ENCODE results near the gene ARID5B. TPM values are rescaled to one million over a fixed set of nuclear protein-coding genes. Genes with fewer than 3 reads are reported as not detected.

ARID5B gene
- total RNA-seq, 4 donors from 2014 or later: 10.5 to 167 (median 29.4) TPM

DNA sequence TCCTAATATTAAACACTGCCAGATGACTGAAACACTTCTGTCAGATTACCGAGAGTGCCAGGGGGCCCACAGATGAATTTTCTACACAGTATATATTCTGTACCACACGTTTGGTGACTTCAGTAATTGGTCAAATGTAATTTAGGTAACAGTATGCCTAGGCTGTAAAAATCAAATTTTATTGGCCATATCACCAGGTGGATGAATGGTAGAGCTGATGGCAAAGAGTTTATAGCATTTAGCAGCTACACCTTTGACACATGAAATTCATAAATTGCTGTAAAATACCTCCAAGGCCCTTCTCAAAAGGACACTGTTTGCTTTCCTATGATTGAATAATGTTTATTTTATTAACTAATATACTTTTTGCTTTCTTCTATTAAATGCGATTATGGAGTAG lies 101.3 kb downstream of the ARID5B start:
- Histone ChIP-seq H3K4me3 (no peak overlapping the region), H3K27ac (peak overlapping the region in 1 of 4 donors; percentile 76), H3K4me1 (peaks cover 0 to 5% (median 0%) of the 10 kb centered on the region in 4 donors), H3K9me3 (no peaks in the 10 kb centered on the region), H3K36me3 (no peaks in the 10 kb centered on the region), H3K27me3 (no peaks in the 10 kb centered on the region)
- no peak for TF ChIP-seq POLR2A (IDR thresholded peaks at IDR 0.05)
- TF ChIP-seq, protein P1, sequence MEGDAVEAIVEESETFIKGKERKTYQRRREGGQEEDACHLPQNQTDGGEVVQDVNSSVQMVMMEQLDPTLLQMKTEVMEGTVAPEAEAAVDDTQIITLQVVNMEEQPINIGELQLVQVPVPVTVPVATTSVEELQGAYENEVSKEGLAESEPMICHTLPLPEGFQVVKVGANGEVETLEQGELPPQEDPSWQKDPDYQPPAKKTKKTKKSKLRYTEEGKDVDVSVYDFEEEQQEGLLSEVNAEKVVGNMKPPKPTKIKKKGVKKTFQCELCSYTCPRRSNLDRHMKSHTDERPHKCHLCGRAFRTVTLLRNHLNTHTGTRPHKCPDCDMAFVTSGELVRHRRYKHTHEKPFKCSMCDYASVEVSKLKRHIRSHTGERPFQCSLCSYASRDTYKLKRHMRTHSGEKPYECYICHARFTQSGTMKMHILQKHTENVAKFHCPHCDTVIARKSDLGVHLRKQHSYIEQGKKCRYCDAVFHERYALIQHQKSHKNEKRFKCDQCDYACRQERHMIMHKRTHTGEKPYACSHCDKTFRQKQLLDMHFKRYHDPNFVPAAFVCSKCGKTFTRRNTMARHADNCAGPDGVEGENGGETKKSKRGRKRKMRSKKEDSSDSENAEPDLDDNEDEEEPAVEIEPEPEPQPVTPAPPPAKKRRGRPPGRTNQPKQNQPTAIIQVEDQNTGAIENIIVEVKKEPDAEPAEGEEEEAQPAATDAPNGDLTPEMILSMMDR (IDR thresholded peaks at IDR 0.05): no peak
- DNase-seq: no peak

DNA sequence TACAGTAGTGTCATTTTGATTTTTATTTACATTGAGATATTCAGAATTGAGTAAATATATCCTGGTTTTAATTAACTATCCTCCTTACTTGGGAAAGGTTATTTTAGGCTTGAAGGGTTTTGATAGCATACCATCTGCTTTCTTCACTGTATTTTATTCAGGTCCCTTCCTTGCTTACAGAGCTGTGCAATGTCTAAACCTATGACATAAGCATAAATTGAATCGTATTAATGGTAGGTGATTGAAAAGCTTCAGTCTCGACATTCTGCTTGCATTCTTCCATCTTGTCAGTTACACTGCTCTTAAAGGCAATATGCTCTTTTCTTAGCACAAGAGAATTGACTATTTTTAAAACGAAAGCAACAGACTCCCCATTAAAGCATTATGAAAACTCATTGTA lies 102.5 kb downstream of the ARID5B start:
- peaks cover 0 to under 1% (median 0%) of the 10 kb centered on the region in 4 donors for H3K4me1 ChIP-seq
- no peaks in the 10 kb centered on the region for H3K9me3 ChIP-seq
- no peak overlapping the region for H3K4me3 ChIP-seq
- DNase-seq: no peak
- H3K27ac ChIP-seq: peak overlapping the region in 1 of 4 donors; percentile 19
- TF ChIP-seq POLR2A (IDR thresholded peaks at IDR 0.05): no peak
- TF ChIP-seq, protein P1 (IDR thresholded peaks at IDR 0.05): no peak
- H3K36me3 ChIP-seq: no peaks in the 10 kb centered on the region
- no peaks in the 10 kb centered on the region for H3K27me3 ChIP-seq

DNA sequence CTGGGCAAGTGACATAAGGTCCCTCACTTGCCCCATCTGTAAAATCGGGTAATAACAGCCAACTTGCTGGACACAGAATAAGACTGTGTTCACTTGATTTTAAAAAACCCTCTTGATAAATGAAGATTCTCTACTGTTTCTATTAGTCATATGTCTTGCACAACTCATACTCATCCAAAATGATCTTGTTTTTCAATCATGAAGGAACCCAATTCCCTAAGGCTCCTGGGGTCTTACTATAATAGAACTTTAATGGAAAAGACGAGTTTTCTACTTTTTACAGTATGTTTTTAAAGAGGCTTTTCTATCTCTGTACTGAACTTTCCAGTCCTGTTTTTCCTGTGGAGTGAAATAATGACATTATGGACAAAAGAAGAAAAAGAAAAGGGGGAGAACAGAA lies 103.8 kb downstream of the ARID5B start:
- Histone ChIP-seq H3K27me3 (no peaks in the 10 kb centered on the region), H3K4me3 (no peak overlapping the region), H3K27ac (peak overlapping the region in 1 of 4 donors; percentile 19), H3K36me3 (no peaks in the 10 kb centered on the region), H3K9me3 (no peaks in the 10 kb centered on the region), H3K4me1 (no peaks in the 10 kb centered on the region)
- no peak for TF ChIP-seq POLR2A (IDR thresholded peaks at IDR 0.05)
- TF ChIP-seq, protein P1 (IDR thresholded peaks at IDR 0.05): no peak
- DNase-seq: no peak

DNA sequence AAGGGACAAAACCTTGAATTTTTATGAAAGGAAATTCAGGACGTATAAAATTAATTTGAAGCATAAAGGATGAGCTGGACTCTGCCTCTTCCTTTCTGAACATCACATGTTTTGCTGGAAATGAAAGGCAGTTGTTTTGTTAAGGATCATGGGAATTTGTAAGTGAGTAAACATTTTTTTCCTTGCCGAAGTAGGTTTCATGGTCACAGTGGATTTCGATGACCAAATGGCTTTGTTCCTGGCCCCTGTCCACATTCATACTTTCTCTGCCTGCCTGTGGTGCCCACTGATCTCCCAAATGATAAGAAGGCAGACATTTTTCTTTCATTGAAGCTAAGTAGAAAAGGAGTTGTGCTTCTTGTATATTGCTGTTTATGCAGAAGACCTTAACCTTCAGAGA lies 104.2 kb downstream of the ARID5B start:
- Histone ChIP-seq H3K27ac (peak overlapping the region in 1 of 4 donors; percentile 12), H3K4me3 (no peak overlapping the region), H3K27me3 (no peaks in the 10 kb centered on the region), H3K36me3 (no peaks in the 10 kb centered on the region), H3K9me3 (no peaks in the 10 kb centered on the region), H3K4me1 (no peaks in the 10 kb centered on the region)
- TF ChIP-seq, protein P1 (IDR thresholded peaks at IDR 0.05): no peak
- TF ChIP-seq POLR2A (IDR thresholded peaks at IDR 0.05): no peak
- DNase-seq: no peak

DNA sequence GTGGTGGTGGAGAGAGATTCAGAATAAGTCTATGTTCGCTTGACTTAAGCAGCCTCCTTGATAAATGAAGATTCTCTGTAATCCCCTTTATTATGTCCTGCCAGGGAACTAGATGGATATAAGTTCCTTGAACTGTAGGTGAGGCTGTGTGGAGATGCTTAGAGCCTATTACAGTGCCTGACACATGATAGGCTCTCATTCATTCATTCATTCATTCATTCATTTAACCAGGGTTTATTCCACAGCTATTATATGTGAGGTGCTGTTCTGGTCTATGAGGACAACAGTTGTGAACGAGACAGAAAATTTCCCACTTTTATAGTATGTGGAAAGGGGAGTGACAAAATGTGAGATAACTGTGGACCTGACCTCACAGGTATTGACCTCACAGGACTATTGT lies 105.6 kb downstream of the ARID5B start:
- no peak for TF ChIP-seq POLR2A (IDR thresholded peaks at IDR 0.05)
- TF ChIP-seq, protein P1 (IDR thresholded peaks at IDR 0.05): no peak
- no peaks in the 10 kb centered on the region for H3K36me3 ChIP-seq
- no peak overlapping the region for H3K4me3 ChIP-seq
- peak overlapping the region in 1 of 4 donors; percentile 38 for H3K27ac ChIP-seq
- H3K9me3 ChIP-seq: no peaks in the 10 kb centered on the region
- no peak for DNase-seq
- H3K27me3 ChIP-seq: no peaks in the 10 kb centered on the region
- H3K4me1 ChIP-seq: no peaks in the 10 kb centered on the region

DNA sequence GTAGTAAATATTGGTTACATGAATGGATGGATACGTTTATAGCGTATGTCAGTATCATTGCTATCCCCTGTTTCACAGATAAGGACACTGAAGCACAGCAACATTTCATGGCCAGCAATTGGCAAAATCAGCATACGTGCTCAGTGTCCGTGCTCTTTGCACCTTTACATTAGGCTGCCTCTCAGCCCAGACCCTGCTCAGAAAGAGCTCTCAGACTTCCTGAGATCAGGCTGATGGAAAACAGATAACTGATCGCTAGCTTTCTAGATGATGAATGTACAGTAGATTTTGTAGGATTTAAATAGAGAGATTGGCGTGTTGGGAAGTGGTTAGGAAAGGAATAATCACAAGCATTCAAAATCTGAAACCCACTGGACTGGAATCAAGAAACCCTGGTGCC lies 106.7 kb downstream of the ARID5B start:
- peak overlapping the region in 1 of 4 donors; percentile 68 for H3K27ac ChIP-seq
- H3K36me3 ChIP-seq: no peaks in the 10 kb centered on the region
- H3K4me3 ChIP-seq: no peak overlapping the region
- no peak for DNase-seq
- no peaks in the 10 kb centered on the region for H3K9me3 ChIP-seq
- TF ChIP-seq, protein P1 (IDR thresholded peaks at IDR 0.05): no peak
- no peak for TF ChIP-seq POLR2A (IDR thresholded peaks at IDR 0.05)
- no peaks in the 10 kb centered on the region for H3K27me3 ChIP-seq
- H3K4me1 ChIP-seq: no peaks in the 10 kb centered on the region

All from Peyer's patch (tissue), 4 donors.